Measurements from ENCODE around the gene GNA15.

DNA sequence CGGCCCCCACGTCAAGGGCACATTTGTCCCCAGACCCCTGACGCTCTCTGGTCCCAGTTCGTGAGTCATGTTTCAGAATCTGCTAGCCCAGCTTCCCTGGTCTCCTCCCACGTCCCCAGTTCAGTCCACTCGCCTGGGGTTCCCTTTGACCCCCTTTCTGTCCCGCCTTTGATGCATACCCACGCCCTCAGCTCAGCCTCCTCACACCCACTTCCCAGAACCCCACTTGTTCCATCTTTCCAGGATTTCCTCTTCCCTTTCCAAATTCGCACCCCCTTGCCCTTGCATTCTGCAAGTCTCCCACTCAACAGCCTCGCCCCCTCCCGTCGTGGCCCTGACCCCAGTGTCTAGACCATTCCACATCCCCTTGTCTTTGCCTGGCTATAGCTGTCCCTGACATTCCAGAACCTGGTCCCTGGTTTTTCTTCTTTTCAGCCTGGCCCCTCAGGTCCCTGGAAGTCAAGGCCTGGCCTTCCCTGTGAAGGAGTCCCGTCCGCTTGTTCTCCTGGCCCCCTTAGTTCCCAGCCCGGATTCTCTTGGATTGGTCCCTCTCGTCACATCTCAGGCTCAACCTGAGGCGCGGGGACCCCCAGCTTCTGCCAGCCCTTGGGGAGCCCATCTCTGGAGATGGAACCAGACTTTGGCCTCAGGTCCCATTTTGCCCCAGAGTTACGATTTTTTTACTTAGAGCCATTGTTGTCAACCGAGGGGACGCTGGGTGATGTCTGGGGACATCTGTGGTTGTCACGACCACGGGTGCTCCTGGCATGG lies 51.2 kb downstream of the GNA15 start:
- TF ChIP-seq, protein P1, sequence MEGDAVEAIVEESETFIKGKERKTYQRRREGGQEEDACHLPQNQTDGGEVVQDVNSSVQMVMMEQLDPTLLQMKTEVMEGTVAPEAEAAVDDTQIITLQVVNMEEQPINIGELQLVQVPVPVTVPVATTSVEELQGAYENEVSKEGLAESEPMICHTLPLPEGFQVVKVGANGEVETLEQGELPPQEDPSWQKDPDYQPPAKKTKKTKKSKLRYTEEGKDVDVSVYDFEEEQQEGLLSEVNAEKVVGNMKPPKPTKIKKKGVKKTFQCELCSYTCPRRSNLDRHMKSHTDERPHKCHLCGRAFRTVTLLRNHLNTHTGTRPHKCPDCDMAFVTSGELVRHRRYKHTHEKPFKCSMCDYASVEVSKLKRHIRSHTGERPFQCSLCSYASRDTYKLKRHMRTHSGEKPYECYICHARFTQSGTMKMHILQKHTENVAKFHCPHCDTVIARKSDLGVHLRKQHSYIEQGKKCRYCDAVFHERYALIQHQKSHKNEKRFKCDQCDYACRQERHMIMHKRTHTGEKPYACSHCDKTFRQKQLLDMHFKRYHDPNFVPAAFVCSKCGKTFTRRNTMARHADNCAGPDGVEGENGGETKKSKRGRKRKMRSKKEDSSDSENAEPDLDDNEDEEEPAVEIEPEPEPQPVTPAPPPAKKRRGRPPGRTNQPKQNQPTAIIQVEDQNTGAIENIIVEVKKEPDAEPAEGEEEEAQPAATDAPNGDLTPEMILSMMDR (IDR thresholded peaks at IDR 0.05), result no peak
- no peak for TF ChIP-seq POLR2A (IDR thresholded peaks at IDR 0.05)
- TF ChIP-seq EP300 (IDR thresholded peaks at IDR 0.05), result no peak
